H1 (cell line): ENCODE measurements around the gene RPP14. TPM values are rescaled to one million over a fixed set of nuclear protein-coding genes. Genes with fewer than 3 reads are reported as not detected.

Experiments used
- GTF2F1 ChIP-seq: IDR thresholded peaks from 2 replicates; pipeline ENCODE4 v1.6.1; 2012; ENCODE audit warnings: low read depth, low read length, improper control_type of control experiment, borderline replicate concordance
- JUND ChIP-seq: IDR thresholded peaks from 2 replicates; pipeline ENCODE4 v1.6.1; 2011; ENCODE audit warnings: mild to moderate bottlenecking, improper control_type of control experiment, low read length
- MAFK ChIP-seq: IDR thresholded peaks from 2 replicates; pipeline ENCODE4 v1.6.1; 2012; ENCODE audit warnings: low read depth, mild to moderate bottlenecking, improper control_type of control experiment, low read length
- RAD21 ChIP-seq, 2 experiments: IDR thresholded peaks in 1 of 2; conservative IDR thresholded peaks in 1 of 2; 2 replicates each; pipeline ENCODE4 v1.6.1; 2011; ENCODE audit warnings: low read depth in 2 of 2, low read length in 2 of 2, improper control_type of control experiment in 1 of 2, inconsistent platforms in 1 of 2, mild to moderate bottlenecking in 1 of 2, moderate library complexity in 1 of 2
- TAF1 ChIP-seq: IDR thresholded peaks from 2 replicates; pipeline ENCODE4 v1.6.1; 2011; ENCODE audit warnings: mild to moderate bottlenecking, low read depth, low read length
- polyA plus RNA-seq, 7 experiments: library from polyadenylated mRNA; depleted of rRNA in 3 of 7; stranded (reverse) in 5 of 7; unstranded in 2 of 7; fragments of >200 nt in 5 of 7; fragments of 200-250 nt in 2 of 7; gene quantifications; 1 replicate in 5 of 7; 2 replicates in 1 of 7; 4 replicates in 1 of 7; pipeline versions ENCODE4 v1.2.1 to v1.2.3, GENCODE V29; 2011 to 2013; ENCODE audit warnings: missing spikeins in 2 of 7, mixed read lengths in 2 of 7
- total RNA-seq: library from RNA; stranded (reverse); fragmentation: NEBNext Ultra II Directional; extraction: Animal tissue kit (Norgen Biotek cat#: 25700); gene quantifications from 2 replicates; pipeline ENCODE4 v1.2.1, GENCODE V29; 2021
- TF ChIP-seq, protein P1 (sequence below), 3 experiments: IDR thresholded peaks; 1 replicate in 2 of 3; 2 replicates in 1 of 3; pipeline versions ENCODE4 v1.5.1 to v1.6.1; 2011; ENCODE audit warnings: low read length in 3 of 3, mild to moderate bottlenecking in 3 of 3, inconsistent platforms in 2 of 3, low read depth in 1 of 3, moderate library complexity in 1 of 3; ENCODE audit not compliant: insufficient read depth in 1 of 3; ENCODE audit errors: control extremely low read depth in 1 of 3

RPP14 gene
- total and polyA plus RNA-seq, 2 of the 8 experiments (the other 6 are each of a cell fraction or from before 2014, with no cell fraction given), result 11.7 to 23.4 TPM

- TF ChIP-seq, protein P1, sequence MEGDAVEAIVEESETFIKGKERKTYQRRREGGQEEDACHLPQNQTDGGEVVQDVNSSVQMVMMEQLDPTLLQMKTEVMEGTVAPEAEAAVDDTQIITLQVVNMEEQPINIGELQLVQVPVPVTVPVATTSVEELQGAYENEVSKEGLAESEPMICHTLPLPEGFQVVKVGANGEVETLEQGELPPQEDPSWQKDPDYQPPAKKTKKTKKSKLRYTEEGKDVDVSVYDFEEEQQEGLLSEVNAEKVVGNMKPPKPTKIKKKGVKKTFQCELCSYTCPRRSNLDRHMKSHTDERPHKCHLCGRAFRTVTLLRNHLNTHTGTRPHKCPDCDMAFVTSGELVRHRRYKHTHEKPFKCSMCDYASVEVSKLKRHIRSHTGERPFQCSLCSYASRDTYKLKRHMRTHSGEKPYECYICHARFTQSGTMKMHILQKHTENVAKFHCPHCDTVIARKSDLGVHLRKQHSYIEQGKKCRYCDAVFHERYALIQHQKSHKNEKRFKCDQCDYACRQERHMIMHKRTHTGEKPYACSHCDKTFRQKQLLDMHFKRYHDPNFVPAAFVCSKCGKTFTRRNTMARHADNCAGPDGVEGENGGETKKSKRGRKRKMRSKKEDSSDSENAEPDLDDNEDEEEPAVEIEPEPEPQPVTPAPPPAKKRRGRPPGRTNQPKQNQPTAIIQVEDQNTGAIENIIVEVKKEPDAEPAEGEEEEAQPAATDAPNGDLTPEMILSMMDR (IDR thresholded peaks at IDR 0.05; ENCODE audit: control extremely low read depth in 1 of 3, insufficient read depth in 1 of 3, low read depth in 1 of 3, low read length in 3 of 3), result no peak
- TF ChIP-seq RAD21 (IDR thresholded peaks at IDR 0.05 in 1 of 2, conservative IDR thresholded peaks at IDR 0.05 in 1 of 2; ENCODE audit: low read depth in 2 of 2, low read length in 2 of 2) (no peak), GTF2F1 (no peak), MAFK (no peak), TAF1 (no peak), JUND (no peak)
These were observed 39.4 kb downstream of the RPP14 start (continued) for GRCh38 chr3:58345457-58345856.
